Measurements from ENCODE around the gene TCF15.
"Not testable (repeated sequence)": the region's sequence is repeated elsewhere in the genome, so short reads cannot be mapped to it uniquely, and the experiment has no call there.

TCF15 gene

DNA sequence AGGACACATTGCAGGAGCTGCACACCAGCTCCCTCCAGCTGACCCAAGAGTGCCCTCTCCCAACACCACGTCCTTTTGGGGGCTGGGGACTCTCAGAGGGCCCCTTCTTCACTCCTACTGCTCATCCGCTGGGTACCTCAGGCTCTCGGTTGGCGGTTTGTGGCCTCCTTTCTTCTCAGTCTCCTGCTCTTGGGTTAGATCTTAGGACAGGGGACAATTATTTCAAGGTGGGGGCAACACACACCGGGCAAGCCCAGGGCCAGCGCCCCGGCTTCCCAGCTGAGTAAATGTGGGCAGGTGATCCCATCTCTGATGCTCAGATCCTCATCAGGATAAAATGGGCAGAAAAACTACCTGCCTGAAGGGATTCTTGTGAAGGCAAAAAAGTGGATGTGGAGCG is 1.1 kb downstream of the TCF15 start:
- no peak for DNase-seq

DNA sequence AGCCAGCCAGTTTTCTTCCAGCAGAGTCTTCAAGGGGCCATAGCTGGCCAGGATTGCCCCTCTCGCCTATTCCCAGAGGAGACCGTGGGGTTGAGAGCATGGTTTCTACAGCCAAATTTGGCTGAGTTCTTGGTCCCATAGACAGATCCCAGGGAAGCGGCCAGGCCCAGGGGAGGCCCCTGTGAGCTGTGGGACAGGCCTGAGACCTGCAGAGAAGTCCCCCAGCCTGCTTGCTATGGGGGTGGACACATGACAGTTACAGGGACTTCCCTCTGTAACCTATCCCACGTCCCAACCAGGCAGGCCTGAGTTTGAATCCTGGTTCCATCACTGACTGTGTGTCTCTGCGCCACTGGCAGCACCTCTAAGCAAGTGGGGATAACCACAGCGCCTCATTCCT is 2.6 kb downstream of the TCF15 start:
- DNase-seq, result no peak

DNA sequence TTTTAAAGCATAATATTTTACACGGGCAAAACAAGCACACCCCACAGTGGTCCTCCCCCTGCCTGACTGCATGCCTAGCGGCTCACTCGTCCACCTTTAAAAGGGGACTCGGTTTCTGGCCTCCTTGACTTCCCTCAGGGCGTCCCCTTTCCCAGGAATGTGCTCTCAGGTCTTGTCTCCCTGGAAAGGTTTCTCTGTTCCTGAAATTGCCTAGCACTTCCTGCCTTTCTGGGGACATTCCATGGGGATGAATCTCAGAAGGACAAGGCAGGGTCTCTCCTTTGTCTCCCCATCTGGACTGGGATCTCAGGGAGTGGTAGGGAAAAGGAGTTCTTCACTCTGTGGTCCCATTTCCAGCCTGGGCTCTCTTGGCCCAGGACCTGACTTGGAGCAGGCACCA is 4.9 kb downstream of the TCF15 start:
- no peak for DNase-seq

GRCh38 chr20:603116-603640 is 6.9 kb downstream of the TCF15 start:
- DNase-seq, result no peak

DNA sequence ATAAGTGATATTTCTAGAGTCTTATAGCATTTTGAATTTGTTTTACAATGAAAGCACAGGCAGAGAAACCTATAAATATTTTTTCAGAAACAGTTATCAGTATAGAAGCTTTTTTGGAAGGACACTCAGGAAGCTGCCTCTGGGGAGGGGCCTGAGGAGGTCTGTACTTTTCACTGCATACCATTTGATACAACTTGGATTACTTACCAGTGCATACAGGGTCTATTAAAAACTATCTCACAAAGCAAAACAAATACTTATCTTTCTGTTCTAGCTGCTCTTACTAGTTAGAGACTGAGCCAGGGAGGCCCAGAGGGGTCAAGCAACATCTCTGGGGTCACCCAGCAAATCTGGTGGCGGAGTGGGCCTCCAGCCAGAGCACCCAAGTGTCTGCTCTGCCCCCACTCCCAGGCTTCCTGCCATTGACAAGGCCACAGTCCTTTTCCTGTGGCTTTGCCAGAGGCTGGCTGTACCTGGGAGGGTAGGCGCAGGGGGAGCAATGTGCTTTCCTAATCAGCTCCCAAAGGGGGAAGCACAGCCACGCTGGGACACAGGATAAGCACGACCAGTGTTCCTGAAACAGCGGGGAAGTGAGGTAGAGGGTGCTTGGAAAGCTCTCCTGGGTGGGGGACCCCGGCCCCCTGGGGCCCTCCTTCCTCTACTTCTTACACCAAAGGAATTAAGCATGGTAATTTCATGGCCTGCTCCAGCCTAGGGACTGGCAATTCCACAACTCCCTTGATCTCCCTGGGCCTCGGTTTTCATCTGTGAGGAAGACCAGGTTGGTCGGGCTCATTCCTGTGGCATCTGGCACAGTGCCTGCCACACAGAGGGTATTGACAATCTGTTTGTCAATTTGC is 7.8 kb downstream of the TCF15 start:
- DNase-seq, result no peak

DNA sequence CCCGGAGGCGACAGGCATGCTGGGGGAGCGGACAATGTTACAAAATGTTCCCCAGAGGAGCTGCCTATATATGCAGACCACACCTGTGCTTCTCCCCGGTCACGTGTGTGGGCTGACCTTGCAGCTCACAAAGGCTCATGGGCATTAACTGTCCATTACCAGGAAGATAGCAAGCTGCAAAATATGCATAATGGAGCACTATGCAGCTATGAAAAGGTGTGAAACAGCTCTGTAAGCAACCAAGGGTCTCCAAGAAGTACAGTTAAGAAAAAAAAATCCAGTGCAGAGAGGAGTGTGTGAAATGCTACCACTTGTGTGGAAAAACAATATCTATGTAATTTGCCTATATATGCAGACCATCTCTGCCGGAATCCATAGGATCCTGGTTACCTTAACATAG is 9.4 kb downstream of the TCF15 start:
- no peak for DNase-seq

DNA sequence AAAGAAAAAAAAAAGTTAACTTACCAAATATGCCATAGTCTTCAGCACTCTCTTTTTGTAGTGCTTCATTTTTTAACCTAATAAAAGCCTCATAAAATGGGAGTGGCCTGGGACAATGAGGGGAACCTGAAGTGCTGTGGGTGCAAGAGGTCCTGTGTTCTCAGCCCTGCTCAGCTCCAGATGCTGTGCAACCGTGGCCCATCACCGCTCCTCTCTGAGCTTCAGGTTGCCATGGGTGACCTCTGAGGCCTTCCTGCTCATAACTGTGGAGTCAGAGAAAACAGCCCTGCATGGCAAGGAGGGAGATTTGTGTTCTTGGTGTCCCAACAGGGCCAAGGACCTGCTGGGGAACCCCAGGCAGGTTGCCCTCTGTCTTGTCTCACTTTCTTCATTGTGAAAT is 10.0 kb downstream of the TCF15 start:
- no peak for DNase-seq

DNA sequence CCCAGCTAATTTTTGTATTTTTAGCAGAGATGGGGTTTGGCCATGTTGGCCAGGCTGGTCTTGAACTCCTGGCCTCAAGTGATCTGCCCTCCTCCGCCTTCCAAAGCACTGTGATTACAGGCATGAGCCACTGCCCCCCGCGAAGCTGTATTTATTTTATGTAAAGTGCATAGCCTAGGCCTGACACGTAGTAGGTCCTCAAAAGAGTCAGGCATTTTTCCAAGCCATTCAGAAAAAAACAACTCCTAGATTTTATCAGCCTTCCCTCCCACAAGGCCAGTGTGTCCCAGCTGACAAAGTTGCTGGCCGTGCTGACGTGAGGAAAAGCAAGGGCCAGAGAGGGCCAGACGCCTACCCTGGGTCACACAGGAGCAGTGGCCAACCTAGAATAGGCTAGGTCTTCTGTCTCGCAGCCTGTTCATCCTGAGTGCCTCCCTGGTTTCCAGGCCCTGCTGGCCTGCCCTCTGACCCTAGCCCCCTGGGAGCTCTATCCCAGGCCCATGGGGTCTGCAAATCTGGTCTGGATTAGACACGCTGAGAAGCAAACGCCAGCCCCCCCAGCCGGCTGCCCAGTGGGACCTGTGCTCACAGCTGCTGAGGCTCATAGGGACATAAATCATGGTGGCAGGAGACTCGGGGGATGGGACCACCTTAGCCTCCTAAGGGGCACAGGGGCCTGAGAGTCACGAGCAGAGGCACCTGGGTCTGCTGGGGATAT is 11.8 kb downstream of the TCF15 start:
- no peak for DNase-seq

GRCh38 chr20:597560-597959 is 12.5 kb downstream of the TCF15 start:
- no peak for DNase-seq

GRCh38 chr20:595330-596308 is 14.5 kb downstream of the TCF15 start:
- no peak for DNase-seq

GRCh38 chr20:592506-592905 is 17.6 kb downstream of the TCF15 start:
- no peak for DNase-seq

GRCh38 chr20:591941-592340 is 18.2 kb downstream of the TCF15 start:
- DNase-seq, result no peak

DNA sequence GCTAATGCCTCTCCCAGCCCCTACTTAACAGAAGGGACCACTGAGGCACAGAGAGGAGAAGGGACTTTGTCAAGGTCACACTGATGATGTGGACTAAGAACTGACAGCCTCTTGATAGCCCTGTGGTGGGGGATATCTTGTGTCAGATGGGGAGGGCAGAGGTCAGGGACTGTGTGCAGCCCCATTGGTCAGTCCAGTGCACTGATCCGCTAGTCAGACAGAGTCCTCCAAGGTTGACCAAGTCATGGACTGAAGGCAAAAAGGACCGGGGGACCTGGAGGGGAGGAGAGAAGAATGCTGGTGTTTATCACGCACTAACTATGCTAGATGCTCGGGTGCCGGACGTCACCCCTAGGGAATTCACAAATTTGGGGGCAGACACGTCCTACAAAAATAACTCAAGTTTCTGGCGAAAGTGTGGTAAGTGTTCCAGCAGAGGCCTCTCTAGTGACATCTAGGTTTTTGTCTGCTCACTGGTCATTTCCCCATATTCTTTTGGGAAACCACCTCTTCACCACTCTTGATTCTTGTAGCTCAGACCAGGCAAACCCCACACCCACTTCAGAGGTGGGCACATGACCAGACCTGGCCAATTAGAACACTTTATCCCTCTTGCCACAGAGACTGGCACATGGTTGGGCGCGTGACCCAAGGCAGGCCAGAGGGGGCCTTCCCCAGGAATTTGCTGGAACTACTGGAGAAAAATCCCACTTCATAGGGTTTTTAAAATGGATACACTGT is 21.0 kb downstream of the TCF15 start:
- DNase-seq, result no peak

DNA sequence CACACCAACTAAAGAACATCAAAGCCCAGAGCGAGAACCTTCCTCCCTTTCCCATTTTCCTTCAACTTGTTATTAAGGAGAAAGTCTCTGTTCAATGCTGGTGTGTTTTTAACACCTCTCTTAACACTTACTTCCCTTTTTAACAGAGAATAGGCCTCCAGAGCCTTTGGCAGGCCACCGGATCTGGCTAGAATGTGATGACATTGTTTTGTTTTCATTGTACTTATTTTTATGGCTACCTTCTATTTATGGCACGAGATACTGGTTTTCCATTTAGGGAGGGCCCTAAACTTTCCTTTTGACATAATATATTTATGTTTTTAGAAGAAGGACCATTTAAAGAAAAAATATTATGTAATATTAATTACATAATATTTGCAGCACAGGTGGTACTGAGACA is 21.6 kb downstream of the TCF15 start:
- no peak for DNase-seq

DNA sequence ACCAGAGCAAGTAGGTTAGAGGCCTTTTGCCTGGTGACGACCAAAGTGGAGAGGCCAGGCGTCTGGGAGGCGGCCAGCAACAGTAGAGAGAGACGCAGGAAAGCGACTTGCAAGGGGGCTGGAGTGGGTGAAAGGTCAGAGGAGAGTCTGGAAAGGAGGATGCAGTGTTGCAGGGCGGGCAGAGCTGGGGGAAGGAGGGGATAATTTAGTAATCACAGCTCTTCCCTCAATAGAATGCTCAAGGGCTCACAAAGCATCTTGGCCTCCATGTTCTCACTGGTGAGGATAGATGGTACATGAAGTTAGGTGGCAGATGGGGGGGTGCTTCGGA is 25.2 kb downstream of the TCF15 start:
- no peak for DNase-seq

- DNase-seq, result no peak
Measured at GRCh38 chr20:584161-584970, 25.7 kb downstream of the TCF15 start.

DNA sequence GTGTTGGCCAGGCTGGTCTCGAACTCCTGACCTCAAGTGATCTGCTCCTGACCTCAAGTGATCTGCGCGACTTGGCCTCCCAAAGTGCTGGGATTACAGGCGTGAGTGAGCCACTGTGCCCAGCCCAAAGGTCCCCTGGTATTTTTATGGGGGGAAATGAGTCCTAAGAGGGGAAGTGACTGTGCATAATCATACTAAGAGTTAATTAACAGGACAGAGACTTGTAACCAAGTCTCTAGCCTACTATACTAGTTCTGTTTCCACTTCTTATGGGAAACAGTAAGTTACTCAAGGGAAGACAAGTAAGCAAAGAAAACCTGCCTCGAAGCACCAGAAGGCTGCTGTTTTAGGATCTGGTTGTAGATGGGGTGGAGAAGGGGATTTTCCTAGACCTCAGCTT is 27.9 kb downstream of the TCF15 start:
- DNase-seq, result no peak

DNA sequence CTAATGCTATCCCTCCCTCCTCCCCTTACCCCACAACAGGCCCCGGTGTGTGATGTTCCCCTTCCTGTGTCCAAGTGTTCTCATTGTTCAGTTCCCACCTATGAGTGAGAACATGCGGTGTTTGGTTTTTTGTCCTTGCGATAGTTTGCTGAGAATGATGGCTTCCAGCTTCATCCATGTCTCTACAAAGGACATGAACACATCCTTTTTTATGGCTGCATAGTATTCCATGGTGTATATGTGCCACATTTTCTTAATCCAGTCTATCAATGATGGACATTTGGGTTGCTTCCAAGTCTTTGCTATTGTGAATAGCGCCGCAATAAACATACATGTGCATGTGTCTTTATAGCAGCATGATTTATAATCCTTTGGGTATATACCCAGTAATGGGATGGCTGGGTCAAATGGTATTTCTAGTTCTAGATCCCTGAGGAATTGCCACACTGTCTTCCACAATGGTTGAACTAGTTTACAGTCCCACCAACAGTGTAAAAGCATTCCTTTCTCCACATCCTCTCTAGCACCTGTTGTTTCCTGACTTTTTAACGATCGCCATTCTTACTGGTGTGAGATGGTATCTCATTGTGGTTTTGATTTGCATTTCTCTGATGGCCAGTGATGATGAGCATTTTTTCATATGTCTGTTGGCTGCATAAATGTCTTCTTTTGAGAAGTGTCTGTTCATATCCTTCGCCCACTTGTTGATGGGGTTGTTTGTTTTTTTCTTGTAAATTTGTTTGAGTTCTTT is 31.0 kb downstream of the TCF15 start:
- DNase-seq, result not testable (repeated sequence)

DNA sequence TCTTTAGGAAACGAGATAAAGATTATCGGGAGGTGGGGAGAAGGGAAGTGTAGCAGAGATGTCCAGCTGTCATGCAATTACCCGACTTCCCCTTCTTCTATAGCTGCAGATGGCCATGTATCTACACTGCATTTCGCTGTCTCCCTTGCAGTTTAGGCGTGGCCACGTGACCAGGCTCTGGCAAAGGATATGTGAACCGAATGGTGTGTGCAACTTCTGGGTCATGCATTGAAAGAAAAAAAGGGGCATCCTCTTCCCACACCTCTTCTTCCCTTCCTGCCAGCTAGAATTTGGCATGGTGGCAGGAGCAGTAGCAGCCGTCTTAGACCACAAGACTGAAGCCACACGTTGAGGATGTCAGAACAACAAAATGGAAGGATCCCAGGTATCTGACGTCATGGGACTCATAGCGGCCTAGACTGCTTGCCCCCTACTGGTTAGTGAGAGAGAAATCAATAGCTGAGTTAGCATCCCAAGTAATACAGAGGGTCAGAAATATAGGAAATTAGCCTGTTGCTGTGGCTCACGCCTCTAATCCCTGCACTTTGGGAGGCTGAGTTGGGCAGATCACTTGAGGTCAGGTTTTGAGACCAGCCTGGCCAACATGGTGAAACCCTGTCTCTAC is 32.8 kb downstream of the TCF15 start:
- no peak for DNase-seq

DNA sequence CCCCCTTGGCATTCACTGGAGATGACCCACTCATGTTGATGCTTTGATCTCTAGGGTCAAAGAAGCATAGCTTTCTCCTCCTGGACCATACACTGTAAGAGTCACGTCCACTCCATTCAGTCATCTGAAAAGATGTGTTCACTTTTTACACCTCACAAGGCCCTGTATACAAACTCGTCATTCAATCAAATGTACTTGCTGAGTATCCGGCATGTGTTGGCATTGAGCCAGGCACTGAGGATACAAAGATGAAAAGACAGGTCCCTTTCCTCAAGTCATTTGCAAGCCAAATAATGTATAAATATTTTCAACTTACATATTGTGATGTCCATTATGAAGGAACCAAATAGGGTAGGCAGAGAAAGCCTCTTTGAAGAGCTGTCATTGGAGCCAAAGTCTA is 34.0 kb downstream of the TCF15 start:
- DNase-seq, result no peak
